ENCODE data around the gene RANBP1.

Gene RANBP1

GRCh38 chr22:20088263-20088648 is 27.6 kb upstream of the RANBP1 start:
- no peak overlapping the region for H2AFZ ChIP-seq (ENCODE audit: low read depth, low read length)
- H3K9ac ChIP-seq (ENCODE audit: low read depth, low read length): no peak overlapping the region
- no peak overlapping the region for H3K4me2 ChIP-seq (ENCODE audit: insufficient read depth, low read length)
- no peaks in the 10 kb centered on the region for H3K27me3 ChIP-seq (ENCODE audit: insufficient read depth, low read length, poor library complexity)
- TF ChIP-seq EZH2 (IDR thresholded peaks at IDR 0.05; ENCODE audit: borderline replicate concordance, low read depth, low read length, severe bottlenecking) (no peak), CTCF (IDR thresholded peaks at IDR 0.05; ENCODE audit: borderline replicate concordance, extremely low read depth, low read length, poor library complexity, severe bottlenecking) (no peak)
- no peaks in the 10 kb centered on the region for H3K9me3 ChIP-seq (ENCODE audit: insufficient read depth, low read length, severe bottlenecking)
- peaks cover 89% of the 10 kb centered on the region for H4K20me1 ChIP-seq (ENCODE audit: insufficient read depth, low read length)
- peaks cover 19% of the 10 kb centered on the region for H3K4me1 ChIP-seq (ENCODE audit: insufficient read depth, low read length)
- H3K27ac ChIP-seq (ENCODE audit: low read length): no peak overlapping the region
- DNase-seq (no peak), ATAC-seq (ENCODE audit: insufficient read depth, low read depth) (no peak)
- peaks cover 100% of the 10 kb centered on the region for H3K36me3 ChIP-seq (ENCODE audit: insufficient read depth, low read length)
- no peak overlapping the region for H3K4me3 ChIP-seq (ENCODE audit: low read depth in 1 of 2, low read length in 2 of 2)
- peaks cover 92% of the 10 kb centered on the region for H3K79me2 ChIP-seq (ENCODE audit: insufficient read depth, low read length)

DNA sequence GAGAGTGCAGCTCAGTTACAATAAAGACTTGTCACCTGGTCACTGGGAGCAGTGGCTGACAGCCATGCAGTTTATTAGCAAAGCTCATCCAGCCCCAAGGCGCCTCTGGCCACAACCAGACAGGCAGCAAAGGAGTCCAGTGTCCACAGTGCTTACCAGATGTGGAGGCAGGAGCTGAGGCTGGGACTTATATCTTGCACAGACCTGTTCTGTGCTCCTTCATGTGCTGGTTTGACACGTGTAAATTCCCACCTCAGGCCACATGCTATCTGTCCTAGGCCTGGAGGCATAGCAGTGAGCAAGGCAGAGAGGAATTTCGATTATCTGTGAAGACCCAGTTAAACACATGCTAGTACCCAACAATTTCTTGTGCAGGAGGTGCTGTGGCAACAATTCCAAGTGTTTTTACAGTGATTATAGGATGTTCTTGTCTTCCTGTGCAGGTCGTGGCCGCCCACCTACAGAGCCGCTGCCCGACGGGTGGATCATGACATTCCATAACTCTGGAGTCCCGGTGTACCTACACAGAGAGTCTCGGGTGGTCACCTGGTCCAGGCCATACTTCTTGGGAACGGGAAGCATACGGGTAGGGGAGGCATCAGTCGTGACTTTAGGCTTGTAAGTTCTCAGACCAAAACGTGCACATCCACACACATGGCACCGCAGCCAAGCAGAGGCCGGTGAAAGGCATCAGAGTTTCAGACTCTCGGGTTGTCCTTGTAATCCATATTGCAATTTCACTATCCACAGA is 26.5 kb upstream of the RANBP1 start:
- Histone ChIP-seq H3K9me3 (ENCODE audit: insufficient read depth, low read length, severe bottlenecking) (no peaks in the 10 kb centered on the region), H3K4me1 (ENCODE audit: insufficient read depth, low read length) (peaks cover 8% of the 10 kb centered on the region; the same call in 1 of the 2 replicates), H3K9ac (ENCODE audit: low read depth, low read length) (no peak overlapping the region), H3K79me2 (ENCODE audit: insufficient read depth, low read length) (peaks cover 92% of the 10 kb centered on the region), H3K27me3 (ENCODE audit: insufficient read depth, low read length, poor library complexity) (no peaks in the 10 kb centered on the region), H3K36me3 (ENCODE audit: insufficient read depth, low read length) (peaks cover 100% of the 10 kb centered on the region), H4K20me1 (ENCODE audit: insufficient read depth, low read length) (peaks cover 89% of the 10 kb centered on the region), H2AFZ (ENCODE audit: low read depth, low read length) (no peak overlapping the region), H3K4me3 (ENCODE audit: low read depth in 1 of 2, low read length in 2 of 2) (no peak overlapping the region), H3K4me2 (ENCODE audit: insufficient read depth, low read length) (no peak overlapping the region), H3K27ac (ENCODE audit: low read length) (no peak overlapping the region)
- no peak for DNase-seq
- ATAC-seq (ENCODE audit: insufficient read depth, low read depth): no peak
- TF ChIP-seq CTCF (IDR thresholded peaks at IDR 0.05; ENCODE audit: borderline replicate concordance, extremely low read depth, low read length, poor library complexity, severe bottlenecking): no peak
- TF ChIP-seq EZH2 (IDR thresholded peaks at IDR 0.05; ENCODE audit: borderline replicate concordance, low read depth, low read length, severe bottlenecking): no peak

DNA sequence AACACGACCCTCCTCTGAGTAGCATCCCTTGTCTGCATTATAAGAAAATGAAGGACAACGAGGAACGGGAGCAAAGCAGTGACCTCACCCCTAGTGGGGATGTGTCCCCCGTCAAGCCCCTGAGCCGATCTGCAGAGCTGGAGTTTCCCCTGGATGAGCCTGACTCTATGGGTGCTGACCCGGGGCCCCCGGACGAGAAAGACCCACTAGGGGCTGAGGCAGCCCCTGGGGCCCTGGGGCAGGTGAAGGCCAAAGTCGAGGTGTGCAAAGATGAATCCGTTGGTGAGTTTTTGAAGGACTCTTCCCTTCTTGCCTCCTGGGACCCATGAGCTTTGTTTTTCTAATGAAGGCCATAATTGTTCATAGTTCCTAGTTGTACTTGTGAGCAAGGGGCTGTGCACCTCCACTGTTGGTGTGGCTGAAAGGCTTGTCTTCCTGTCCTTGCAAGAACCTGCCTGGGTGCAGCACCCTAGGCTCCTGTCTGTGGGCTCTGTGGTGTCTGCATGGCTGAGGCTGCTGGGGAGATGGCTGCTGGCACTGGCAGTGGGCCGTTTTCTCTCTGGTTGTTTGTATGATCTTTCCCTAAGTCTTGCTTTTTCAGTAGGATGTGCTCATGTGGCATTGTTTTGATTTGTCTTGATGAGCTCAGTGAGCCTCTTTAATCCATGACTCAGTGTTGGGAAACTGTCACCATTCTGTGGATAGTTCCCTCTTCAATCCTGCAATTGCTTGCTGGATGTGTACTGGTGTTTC is 25.8 kb upstream of the RANBP1 start:
- Histone ChIP-seq H3K79me2 (ENCODE audit: insufficient read depth, low read length) (peaks cover 92% of the 10 kb centered on the region), H2AFZ (ENCODE audit: low read depth, low read length) (no peak overlapping the region), H3K4me2 (ENCODE audit: insufficient read depth, low read length) (no peak overlapping the region), H3K27me3 (ENCODE audit: insufficient read depth, low read length, poor library complexity) (no peaks in the 10 kb centered on the region), H3K36me3 (ENCODE audit: insufficient read depth, low read length) (peaks cover 100% of the 10 kb centered on the region), H3K4me1 (ENCODE audit: insufficient read depth, low read length) (0 out of 2 replicates have a peak, but pooled peaks cover under 1% of the 10 kb centered on the region), H4K20me1 (ENCODE audit: insufficient read depth, low read length) (peaks cover 85% of the 10 kb centered on the region), H3K27ac (ENCODE audit: low read length) (no peak overlapping the region), H3K9me3 (ENCODE audit: insufficient read depth, low read length, severe bottlenecking) (no peaks in the 10 kb centered on the region), H3K4me3 (ENCODE audit: low read depth in 1 of 2, low read length in 2 of 2) (no peak overlapping the region), H3K9ac (ENCODE audit: low read depth, low read length) (no peak overlapping the region)
- DNase-seq: no peak
- no peak for ATAC-seq (ENCODE audit: insufficient read depth, low read depth)
- TF ChIP-seq EZH2 (IDR thresholded peaks at IDR 0.05; ENCODE audit: borderline replicate concordance, low read depth, low read length, severe bottlenecking): no peak
- no peak for TF ChIP-seq CTCF (IDR thresholded peaks at IDR 0.05; ENCODE audit: borderline replicate concordance, extremely low read depth, low read length, poor library complexity, severe bottlenecking)
